HCT116 (cell line): ENCODE measurements around the gene CHN1. TPM values are rescaled to one million over a fixed set of nuclear protein-coding genes. Genes with fewer than 3 reads are reported as not detected.
A peak's percentile ranks its signal among the peaks of the same experiment; 100 is the strongest.

Experiments
- ATAC-seq: fragments of 200-7000 bp; cut with Tn5 transposase; 2 replicates; pipeline ENCODE4 v1.9.1; 2020; ENCODE audit warnings: mild to moderate bottlenecking, moderate library complexity
- BruUV-seq: library from RNA; stranded (reverse); fragments of 400-500 nt; replicated peaks from 2 replicates; lab custom pipeline; 2021; lab: Mats Ljungman, UMichigan
- CTCF ChIA-PET: fragments of 300-600 bp; sonication (Branson Sonifier 250); formaldehyde crosslinking; loops from one replicate; lab custom pipeline; 2021; ENCODE audit warnings: antibody characterized with exemption; lab: Charles Lee
- POLR2A ChIA-PET: fragments of 300-600, 350-600 bp; sonication (Branson Sonifier 250); formaldehyde crosslinking; loops from one replicate; lab custom pipeline; 2021; ENCODE audit warnings: antibody characterized with exemption; lab: Charles Lee
- RAD21 ChIA-PET, 2 experiments: fragments of 300-600 bp; sonication (Branson Sonifier 250); formaldehyde crosslinking; loops; one replicate each; lab custom pipeline; 2023; ENCODE audit warnings: low total read pairs in 2 of 2; ENCODE audit not compliant: uncharacterized antibody in 2 of 2, unreplicated experiment in 2 of 2, low non-redundant PET in 1 of 2; lab: Charles Lee
- DNase-seq: peaks from one replicate; pipeline ENCODE4 v3.0.0-alpha.2; 2010; ENCODE audit warnings: low read depth, low spot score
- H2AFZ ChIP-seq: fragments of 200-600 bp; shearing (Covaris generic), sonication (generic); 2 replicates; pipeline ENCODE4 v1.6.1; 2017; ENCODE audit warnings: low read depth, mixed run types, mixed read lengths, antibody characterized with exemption, low read length; ENCODE audit not compliant: poor library complexity, severe bottlenecking
- H3K27ac ChIP-seq: 2 replicates; pipeline ENCODE4 v1.5.1; 2012; ENCODE audit warnings: low read depth, low read length
- H3K27me3 ChIP-seq: fragments of 200-600 bp; sonication (generic); 2 replicates; pipeline ENCODE4 v1.6.1; 2016; ENCODE audit warnings: mixed run types, low read length, mixed read lengths; ENCODE audit not compliant: insufficient read depth
- H3K36me3 ChIP-seq, 2 experiments: fragments of 200-500 bp in 1 of 2; fragments of 200-600 bp in 1 of 2; sonication (Bioruptor generic) in 1 of 2; sonication (generic) in 1 of 2; 2 replicates each; pipeline versions ENCODE4 v1.5.1 to v1.6.1; 2014 to 2016; ENCODE audit warnings: low read length in 2 of 2, inconsistent platforms in 1 of 2, mixed read lengths in 1 of 2, mixed run types in 1 of 2; ENCODE audit not compliant: insufficient read depth in 2 of 2, control insufficient read depth in 1 of 2
- H3K4me1 ChIP-seq, 2 experiments: fragments of 200-600 bp in 1 of 2; sonication (generic) in 1 of 2; 2 replicates each; pipeline versions ENCODE4 v1.5.1 to v1.6.1; 2012 to 2017; ENCODE audit warnings: low read length in 2 of 2, inconsistent platforms in 1 of 2, mild to moderate bottlenecking in 1 of 2, mixed read lengths in 1 of 2, mixed run types in 1 of 2, moderate library complexity in 1 of 2; ENCODE audit not compliant: insufficient read depth in 2 of 2, control insufficient read depth in 1 of 2
- H3K4me2 ChIP-seq: fragments of 200-600 bp; sonication (generic); 2 replicates; pipeline ENCODE4 v1.6.1; 2017; ENCODE audit warnings: mixed run types, low read length, mixed read lengths
- H3K4me3 ChIP-seq, 2 experiments: fragments of 200-600 bp in 1 of 2; sonication (generic) in 1 of 2; replicated peaks in 1 of 2; 2 replicates each; pipeline ENCODE4 v1.5.1; 2011 to 2016; ENCODE audit warnings: low read length in 2 of 2, control low read depth in 1 of 2, low read depth in 1 of 2, mild to moderate bottlenecking in 1 of 2, mixed read lengths in 1 of 2, mixed run types in 1 of 2
- H3K79me2 ChIP-seq: fragments of 200-600 bp; sonication (generic); 2 replicates; pipeline ENCODE4 v1.6.1; 2017; ENCODE audit warnings: mild to moderate bottlenecking, mixed run types, low read length, moderate library complexity, mixed read lengths; ENCODE audit not compliant: insufficient read depth
- H3K9ac ChIP-seq: fragments of 200-600 bp; sonication (generic); 2 replicates; pipeline ENCODE4 v1.6.1; 2016; ENCODE audit warnings: low read length, mixed read lengths
- H3K9me2 ChIP-seq: fragments of 200-600 bp; sonication (generic), shearing (Covaris generic); 2 replicates; pipeline ENCODE4 v1.6.1; 2017; ENCODE audit warnings: mixed run types, mild to moderate bottlenecking, moderate library complexity; ENCODE audit not compliant: insufficient read depth
- H3K9me3 ChIP-seq, 2 experiments: fragments of 200-500 bp in 1 of 2; fragments of 200-600 bp in 1 of 2; sonication (Bioruptor generic) in 1 of 2; sonication (generic) in 1 of 2; 2 replicates each; pipeline ENCODE4 v1.6.1; 2014 to 2017; ENCODE audit warnings: low read length in 2 of 2, mixed read lengths in 2 of 2, inconsistent platforms in 1 of 2, low read depth in 1 of 2, mild to moderate bottlenecking in 1 of 2, mixed run types in 1 of 2, moderate library complexity in 1 of 2; ENCODE audit not compliant: control insufficient read depth in 1 of 2, insufficient read depth in 1 of 2
- H4K20me1 ChIP-seq: fragments of 200-600 bp; sonication (generic), shearing (Covaris generic); 2 replicates; pipeline ENCODE4 v1.6.1; 2017; ENCODE audit warnings: mixed run types, mild to moderate bottlenecking, moderate library complexity; ENCODE audit not compliant: insufficient read depth
- CBX3 ChIP-seq: IDR thresholded peaks from 2 replicates; pipeline ENCODE4 v1.6.1; 2012; ENCODE audit warnings: low read depth
- CEBPB ChIP-seq: IDR thresholded peaks from 2 replicates; pipeline ENCODE4 v1.6.1; 2012; ENCODE audit warnings: low read depth
- EGR1 ChIP-seq: IDR thresholded peaks from 2 replicates; pipeline ENCODE4 v1.6.1; 2012; ENCODE audit warnings: low read depth
- ELF1 ChIP-seq: IDR thresholded peaks from 2 replicates; pipeline ENCODE4 v1.6.1; 2012; ENCODE audit warnings: low read depth, borderline replicate concordance
- EZH2 ChIP-seq: fragments of 200-600 bp; sonication (generic); IDR thresholded peaks from 2 replicates; pipeline ENCODE4 v1.6.1; 2017; ENCODE audit warnings: antibody characterized with exemption, mixed run types
- FOSL1 ChIP-seq: IDR thresholded peaks from 2 replicates; pipeline ENCODE4 v1.6.1; 2012; ENCODE audit warnings: low read depth
- JUND ChIP-seq: IDR thresholded peaks from 2 replicates; pipeline ENCODE4 v1.6.1; 2012
- MAX ChIP-seq: IDR thresholded peaks from 2 replicates; pipeline ENCODE4 v1.6.1; 2012
- RAD21 ChIP-seq: IDR thresholded peaks from 2 replicates; pipeline ENCODE4 v1.6.1; 2012; ENCODE audit warnings: low read depth, mild to moderate bottlenecking
- REST ChIP-seq: IDR thresholded peaks from 2 replicates; pipeline ENCODE4 v1.6.1; 2012; ENCODE audit warnings: low read depth
- SP1 ChIP-seq: IDR thresholded peaks from 2 replicates; pipeline ENCODE4 v1.6.1; 2012; ENCODE audit warnings: low read depth
- SRF ChIP-seq: IDR thresholded peaks from 2 replicates; pipeline ENCODE4 v1.6.1; 2012; ENCODE audit warnings: low read depth
- YY1 ChIP-seq: IDR thresholded peaks from 2 replicates; pipeline ENCODE4 v1.6.1; 2011; ENCODE audit warnings: low read length, low read depth, moderate library complexity, mild to moderate bottlenecking; ENCODE audit not compliant: insufficient replicate concordance; ENCODE audit errors: extremely low read depth
- ZBTB33 ChIP-seq: IDR thresholded peaks from 2 replicates; pipeline ENCODE4 v1.6.1; 2011; ENCODE audit warnings: mild to moderate bottlenecking, low read length, moderate library complexity; ENCODE audit not compliant: insufficient replicate concordance; ENCODE audit errors: extremely low read depth
- ZFX ChIP-seq: fragments of 450-650 bp; IDR thresholded peaks from 2 replicates; pipeline ENCODE4 v1.6.1; 2017
- ZNF274 ChIP-seq: fragments of 200-500 bp; sonication (Bioruptor generic); IDR thresholded peaks from 2 replicates; pipeline ENCODE4 v1.6.1; 2014; ENCODE audit warnings: mild to moderate bottlenecking, low read depth, low read length, inconsistent platforms
- intact Hi-C: fragments of 100-400 bp; cut with micrococcal nuclease; formaldehyde crosslinking; loops from 2 replicates; pipeline ENCODE4 v1.10.0; 2022
- total RNA-seq: library from RNA; stranded (reverse); gene quantifications from one replicate; pipeline ENCODE4 v1.2.1, GENCODE V29; 2021; ENCODE audit not compliant: unreplicated experiment

Gene CHN1
- total RNA-seq, 1 experiment from 2014 or later: 3.6 TPM

- H3K9ac ChIP-seq: no peak overlapping the region
- H3K4me2 ChIP-seq: peak overlapping the region; percentile 53
- RAD21 ChIA-PET: interaction anchor here in 1 of 2 experiments (0.8 kb wide), 1 partner anchor 201 kb away, joined by 4 read pairs; no protein-coding TSS in a partner anchor
- H4K20me1 ChIP-seq: no peaks in the 10 kb centered on the region
- peak; percentile 21 for DNase-seq
- no peaks in the 10 kb centered on the region for H3K27me3 ChIP-seq
- H3K9me2 ChIP-seq: no peaks in the 10 kb centered on the region
- no peaks in the 10 kb centered on the region for H3K9me3 ChIP-seq
- peak; percentile 74 for ATAC-seq
- TF ChIP-seq EZH2: no peak
- TF ChIP-seq SRF: no peak
- TF ChIP-seq EGR1: no peak
- TF ChIP-seq MAX: no peak
- TF ChIP-seq REST: no peak
- TF ChIP-seq ELF1: no peak
- TF ChIP-seq ZFX: no peak
- no peak for TF ChIP-seq YY1
- TF ChIP-seq ZBTB33: no peak
- TF ChIP-seq CEBPB: no peak
- no peak for TF ChIP-seq ZNF274
- peak; percentile 53; the same call in 1 of the 2 replicates for TF ChIP-seq FOSL1
- no peak for TF ChIP-seq SP1
- 0 out of 2 replicates have a peak, but pooled peaks have one; percentile 20 for TF ChIP-seq CBX3
- no peak; the same call in 1 of the 2 replicates for TF ChIP-seq JUND
- TF ChIP-seq RAD21: no peak
- TF ChIP-seq, all 23 proteins: peak for 2
- no peak overlapping the region for H3K27ac ChIP-seq
- no peaks in the 10 kb centered on the region for H3K79me2 ChIP-seq
- intact Hi-C loops: no loop called here
- ChIA-PET CTCF (interaction anchor here (1.1 to 1.7 kb wide), 4 partner anchors 12 to 272 kb away, joined by 3 to 6 read pairs (median 4); no protein-coding TSS in a partner anchor), POLR2A (interaction anchor here (0.6 kb wide), 1 partner anchor 184 kb away, joined by 5 read pairs; no protein-coding TSS in a partner anchor)
- no peaks in the 10 kb centered on the region for H3K36me3 ChIP-seq
- H3K4me1 ChIP-seq: peaks cover 0 to 23% of the 10 kb centered on the region in 2 experiments; a peak in 2 of 4 replicates
- BruUV-seq: no TSS peak
- peak overlapping the region in 1 of 2 experiments; percentile 10; a peak in 1 of 4 replicates for H3K4me3 ChIP-seq
- peak overlapping the region; percentile 6 for H2AFZ ChIP-seq
Observed at GRCh38 chr2:174971868-174972781, 33.1 kb downstream of the CHN1 start.
